HepG2 (cell line): ENCODE data around the gene ABHD4. TPM values are rescaled to one million over a fixed set of nuclear protein-coding genes. Genes with fewer than 3 reads are reported as not detected.

Source experiments
- CREB3 ChIP-seq: sonication (generic); formaldehyde crosslinking; IDR thresholded peaks from 2 replicates; pipeline ENCODE4 v1.5.0; 2020; ENCODE audit warnings: missing genetic modification reagents
- ONECUT2 ChIP-seq: sonication (generic); formaldehyde crosslinking; IDR thresholded peaks from 2 replicates; pipeline ENCODE4 v1.4.0; 2020; ENCODE audit warnings: missing genetic modification reagents
- PREB ChIP-seq: sonication (generic); formaldehyde crosslinking; IDR thresholded peaks from 2 replicates; pipeline ENCODE4 v1.4.0; 2020; ENCODE audit warnings: missing genetic modification reagents
- RAD21 ChIP-seq: fragments of 450-650 bp; formaldehyde crosslinking; IDR thresholded peaks from 2 replicates; pipeline ENCODE4 v1.5.0; 2020; ENCODE audit warnings: mild to moderate bottlenecking
- SALL1 ChIP-seq: sonication (generic); formaldehyde crosslinking; IDR thresholded peaks from 2 replicates; pipeline ENCODE4 v1.8.0; 2022; ENCODE audit warnings: mild to moderate bottlenecking, missing genetic modification reagents
- ZBTB39 ChIP-seq: sonication (generic); formaldehyde crosslinking; IDR thresholded peaks from 2 replicates; pipeline ENCODE4 v1.5.0; 2020; ENCODE audit warnings: missing genetic modification reagents
- ZFP37 ChIP-seq: sonication (generic); formaldehyde crosslinking; IDR thresholded peaks from 2 replicates; pipeline ENCODE4 v1.4.0; 2020; ENCODE audit warnings: missing genetic modification reagents, borderline replicate concordance
- ZMYM3 ChIP-seq: sonication (generic); formaldehyde crosslinking; IDR thresholded peaks from 2 replicates; pipeline ENCODE4 v1.5.1; 2020; ENCODE audit warnings: mild to moderate bottlenecking, missing genetic modification reagents
- ZNF207 ChIP-seq: fragments of 450-650 bp; IDR thresholded peaks from 2 replicates; pipeline ENCODE4 v1.6.1; 2016; ENCODE audit warnings: antibody characterized with exemption, borderline replicate concordance
- ZNF232 ChIP-seq: sonication (generic); formaldehyde crosslinking; IDR thresholded peaks from 2 replicates; pipeline ENCODE4 v1.4.0; 2020; ENCODE audit warnings: missing genetic modification reagents, borderline replicate concordance
- ZNF253 ChIP-seq: sonication (generic); formaldehyde crosslinking; IDR thresholded peaks from 2 replicates; pipeline ENCODE4 v1.8.0; 2022; ENCODE audit warnings: mild to moderate bottlenecking, missing genetic modification reagents, borderline replicate concordance
- ZNF317 ChIP-seq: sonication (generic); formaldehyde crosslinking; IDR thresholded peaks from 2 replicates; pipeline ENCODE4 v1.5.0; 2020; ENCODE audit warnings: mild to moderate bottlenecking, missing genetic modification reagents
- ZNF547 ChIP-seq: sonication (generic); formaldehyde crosslinking; IDR thresholded peaks from 2 replicates; pipeline ENCODE4 v1.5.1; 2020; ENCODE audit warnings: mild to moderate bottlenecking, missing genetic modification reagents
- ZNF614 ChIP-seq: IDR thresholded peaks from 2 replicates; pipeline ENCODE4 v1.6.1; 2018; ENCODE audit warnings: missing biosample characterization, missing genetic modification reagents, inconsistent platforms, borderline replicate concordance
- ZNF672 ChIP-seq: sonication (generic); formaldehyde crosslinking; IDR thresholded peaks from 2 replicates; pipeline ENCODE4 v1.8.1; 2022; ENCODE audit warnings: missing genetic modification reagents
- ZNF891 ChIP-seq: sonication (generic); formaldehyde crosslinking; IDR thresholded peaks from 2 replicates; pipeline ENCODE4 v1.5.0; 2020; ENCODE audit warnings: mild to moderate bottlenecking, missing genetic modification reagents
- polyA plus RNA-seq, 8 experiments: library from polyadenylated mRNA; depleted of rRNA in 3 of 8; stranded (reverse) in 7 of 8; unstranded in 1 of 8; fragments of >200 nt; fragmentation: Illumina TruSeq in 4 of 8; extraction: Trizol in 4 of 8; gene quantifications; 2 replicates each; pipeline versions ENCODE4 v1.2.1 to v1.2.3, GENCODE V29; 2011 to 2016; ENCODE audit warnings: low read depth in 4 of 8, missing spikeins in 1 of 8, mixed read lengths in 1 of 8; ENCODE audit not compliant: insufficient read depth in 1 of 8
- total RNA-seq, 5 experiments: library from RNA; depleted of rRNA; stranded (reverse); fragments of >200 nt; fragmentation: Illumina TruSeq; extraction: Trizol; gene quantifications; 2 replicates each; pipeline ENCODE4 v1.2.3, GENCODE V29; 2016; ENCODE audit warnings: low read depth in 1 of 5
- TF ChIP-seq, protein P1 (sequence below): sonication (generic); formaldehyde crosslinking; IDR thresholded peaks from 2 replicates; pipeline ENCODE4 v1.4.0; 2020; ENCODE audit warnings: missing genetic modification reagents, mild to moderate bottlenecking, borderline replicate concordance
- TF ChIP-seq, protein P2 (sequence below): sonication (generic); formaldehyde crosslinking; IDR thresholded peaks from 2 replicates; pipeline ENCODE4 v1.4.0; 2020; ENCODE audit warnings: missing genetic modification reagents

The ABHD4 gene
- total and polyA plus RNA-seq, 2 of the 13 experiments (the other 11 are each of a cell fraction or from before 2014, with no cell fraction given) = 16.1 to 47.5 TPM

GRCh38 chr14:22558221-22558913, 39.7 kb upstream of the ABHD4 start (continued):
- TF ChIP-seq ONECUT2 = no peak; the same call in 1 of the 2 replicates
- TF ChIP-seq ZNF672 (CRISPR knock-in tag) = no peak
- peak; percentile 7; the same call in 1 of the 2 replicates for TF ChIP-seq RAD21 (CRISPR knock-in tag)
- TF ChIP-seq CREB3 (CRISPR knock-in tag) = no peak
- TF ChIP-seq ZNF614 (CRISPR knock-in tag) = no peak; the same call in 1 of the 2 replicates
- TF ChIP-seq ZMYM3 (CRISPR knock-in tag) = no peak
- TF ChIP-seq, protein P1, sequence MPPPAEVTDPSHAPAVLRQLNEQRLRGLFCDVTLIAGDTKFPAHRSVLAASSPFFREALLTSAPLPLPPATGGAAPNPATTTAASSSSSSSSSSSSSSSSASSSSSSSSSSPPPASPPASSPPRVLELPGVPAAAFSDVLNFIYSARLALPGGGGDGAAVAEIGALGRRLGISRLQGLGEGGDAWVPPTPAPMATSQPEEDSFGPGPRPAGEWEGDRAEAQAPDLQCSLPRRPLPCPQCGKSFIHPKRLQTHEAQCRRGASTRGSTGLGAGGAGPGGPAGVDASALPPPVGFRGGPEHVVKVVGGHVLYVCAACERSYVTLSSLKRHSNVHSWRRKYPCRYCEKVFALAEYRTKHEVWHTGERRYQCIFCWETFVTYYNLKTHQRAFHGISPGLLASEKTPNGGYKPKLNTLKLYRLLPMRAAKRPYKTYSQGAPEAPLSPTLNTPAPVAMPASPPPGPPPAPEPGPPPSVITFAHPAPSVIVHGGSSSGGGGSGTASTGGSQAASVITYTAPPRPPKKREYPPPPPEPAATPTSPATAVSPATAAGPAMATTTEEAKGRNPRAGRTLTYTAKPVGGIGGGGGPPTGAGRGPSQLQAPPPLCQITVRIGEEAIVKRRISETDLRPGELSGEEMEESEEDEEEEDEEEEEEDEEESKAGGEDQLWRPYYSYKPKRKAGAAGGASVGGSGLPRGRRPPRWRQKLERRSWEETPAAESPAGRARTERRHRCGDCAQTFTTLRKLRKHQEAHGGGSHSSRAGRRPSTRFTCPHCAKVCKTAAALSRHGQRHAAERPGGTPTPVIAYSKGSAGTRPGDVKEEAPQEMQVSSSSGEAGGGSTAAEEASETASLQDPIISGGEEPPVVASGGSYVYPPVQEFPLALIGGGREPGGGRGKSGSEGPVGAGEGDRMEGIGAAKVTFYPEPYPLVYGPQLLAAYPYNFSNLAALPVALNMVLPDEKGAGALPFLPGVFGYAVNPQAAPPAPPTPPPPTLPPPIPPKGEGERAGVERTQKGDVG = peak; percentile 94
- peak; percentile 69; the same call in 1 of the 2 replicates for TF ChIP-seq ZNF891 (CRISPR knock-in tag)
- TF ChIP-seq ZNF253 (CRISPR knock-in tag) = no peak
- TF ChIP-seq, protein P2, sequence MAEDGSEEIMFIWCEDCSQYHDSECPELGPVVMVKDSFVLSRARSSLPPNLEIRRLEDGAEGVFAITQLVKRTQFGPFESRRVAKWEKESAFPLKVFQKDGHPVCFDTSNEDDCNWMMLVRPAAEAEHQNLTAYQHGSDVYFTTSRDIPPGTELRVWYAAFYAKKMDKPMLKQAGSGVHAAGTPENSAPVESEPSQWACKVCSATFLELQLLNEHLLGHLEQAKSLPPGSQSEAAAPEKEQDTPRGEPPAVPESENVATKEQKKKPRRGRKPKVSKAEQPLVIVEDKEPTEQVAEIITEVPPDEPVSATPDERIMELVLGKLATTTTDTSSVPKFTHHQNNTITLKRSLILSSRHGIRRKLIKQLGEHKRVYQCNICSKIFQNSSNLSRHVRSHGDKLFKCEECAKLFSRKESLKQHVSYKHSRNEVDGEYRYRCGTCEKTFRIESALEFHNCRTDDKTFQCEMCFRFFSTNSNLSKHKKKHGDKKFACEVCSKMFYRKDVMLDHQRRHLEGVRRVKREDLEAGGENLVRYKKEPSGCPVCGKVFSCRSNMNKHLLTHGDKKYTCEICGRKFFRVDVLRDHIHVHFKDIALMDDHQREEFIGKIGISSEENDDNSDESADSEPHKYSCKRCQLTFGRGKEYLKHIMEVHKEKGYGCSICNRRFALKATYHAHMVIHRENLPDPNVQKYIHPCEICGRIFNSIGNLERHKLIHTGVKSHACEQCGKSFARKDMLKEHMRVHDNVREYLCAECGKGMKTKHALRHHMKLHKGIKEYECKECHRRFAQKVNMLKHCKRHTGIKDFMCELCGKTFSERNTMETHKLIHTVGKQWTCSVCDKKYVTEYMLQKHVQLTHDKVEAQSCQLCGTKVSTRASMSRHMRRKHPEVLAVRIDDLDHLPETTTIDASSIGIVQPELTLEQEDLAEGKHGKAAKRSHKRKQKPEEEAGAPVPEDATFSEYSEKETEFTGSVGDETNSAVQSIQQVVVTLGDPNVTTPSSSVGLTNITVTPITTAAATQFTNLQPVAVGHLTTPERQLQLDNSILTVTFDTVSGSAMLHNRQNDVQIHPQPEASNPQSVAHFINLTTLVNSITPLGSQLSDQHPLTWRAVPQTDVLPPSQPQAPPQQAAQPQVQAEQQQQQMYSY (CRISPR knock-in tag) = no peak
- no peak for TF ChIP-seq ZNF207
- TF ChIP-seq PREB (CRISPR knock-in tag) = no peak
- peak; percentile 38; the same call in 1 of the 2 replicates for TF ChIP-seq ZNF317 (CRISPR knock-in tag)
- TF ChIP-seq ZFP37 (CRISPR knock-in tag) = no peak
- peak; percentile 24; the same call in 1 of the 2 replicates for TF ChIP-seq ZNF547
- no peak for TF ChIP-seq ZBTB39 (CRISPR knock-in tag)
- TF ChIP-seq ZNF232 (CRISPR knock-in tag) = 0 out of 2 replicates have a peak, but pooled peaks have one; percentile 61
- peak; percentile 59; the same call in 1 of the 2 replicates for TF ChIP-seq SALL1 (CRISPR knock-in tag)
